ENCODE results near the gene CKAP4.
"Not testable (repeated sequence)": the region's sequence is repeated elsewhere in the genome, so short reads cannot be mapped to it uniquely, and the experiment has no call there.

Gene CKAP4

GRCh38 chr12:106287364-106287763, 39.5 kb upstream of the CKAP4 start:
- H3K27ac ChIP-seq (ENCODE audit: low read depth, low read length, poor library complexity, severe bottlenecking) = no peak overlapping the region

DNA sequence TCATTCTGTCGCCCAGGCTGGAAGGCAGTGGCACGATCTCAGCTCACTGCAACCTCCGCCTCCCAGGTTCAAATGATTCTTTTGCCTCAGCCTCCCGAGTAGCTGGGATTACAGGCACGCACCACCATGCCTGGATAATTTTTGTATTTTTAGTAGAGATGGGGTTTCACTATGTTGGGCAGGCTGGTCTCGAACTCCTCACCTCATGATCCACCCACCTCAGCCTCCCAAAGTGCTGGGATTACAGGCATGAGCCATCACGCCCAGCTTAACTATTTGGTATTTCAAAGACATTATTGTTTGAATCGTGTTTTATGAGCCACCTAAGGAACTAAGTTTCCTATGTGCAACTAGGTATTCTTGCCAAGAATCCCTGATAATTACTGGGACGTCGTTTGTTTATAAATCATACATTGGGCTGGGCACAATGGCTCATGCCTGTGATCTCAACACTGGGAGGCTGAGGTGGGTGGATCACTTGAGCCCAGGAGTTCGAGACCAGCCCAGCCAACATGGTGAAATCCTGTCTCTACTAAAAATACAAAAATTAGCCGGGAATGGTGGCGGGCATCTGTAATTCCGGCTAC, 38.8 kb upstream of the CKAP4 start:
- not testable (repeated sequence) for H3K36me3 ChIP-seq (ENCODE audit: insufficient read depth, low read length); H3K9ac ChIP-seq (ENCODE audit: low read length); H3K27me3 ChIP-seq (ENCODE audit: insufficient read depth, low read length); H3K79me2 ChIP-seq (ENCODE audit: insufficient read depth, low read length); H3K4me3 ChIP-seq (ENCODE audit: low read depth, low read length, poor library complexity, severe bottlenecking); H3F3A ChIP-seq (ENCODE audit: insufficient read depth, low read length); H2AFZ ChIP-seq (ENCODE audit: low read length); H3K9me2 ChIP-seq (ENCODE audit: low read depth, low read length); H3K4me2 ChIP-seq (ENCODE audit: low read length); H4K20me1 ChIP-seq (ENCODE audit: insufficient read depth, low read length); H3K9me3 ChIP-seq (ENCODE audit: low read length); H3K27ac ChIP-seq (ENCODE audit: low read depth, low read length, poor library complexity, severe bottlenecking)
- peaks cover 38% of the 10 kb centered on the region for H3K4me1 ChIP-seq (ENCODE audit: insufficient read depth, low read length, severe bottlenecking)

More at GRCh38 chr12:106287364-106287763, 39.5 kb upstream of the CKAP4 start:
- H3K9ac ChIP-seq (ENCODE audit: low read length) = no peak overlapping the region
- no peaks in the 10 kb centered on the region for H3K79me2 ChIP-seq (ENCODE audit: insufficient read depth, low read length)
- no peaks in the 10 kb centered on the region for H4K20me1 ChIP-seq (ENCODE audit: insufficient read depth, low read length)
- H3F3A ChIP-seq (ENCODE audit: insufficient read depth, low read length) = no peaks in the 10 kb centered on the region
- H3K27me3 ChIP-seq (ENCODE audit: insufficient read depth, low read length) = no peaks in the 10 kb centered on the region
- H3K4me3 ChIP-seq (ENCODE audit: low read depth, low read length, poor library complexity, severe bottlenecking) = no peak overlapping the region
- H3K36me3 ChIP-seq (ENCODE audit: insufficient read depth, low read length) = no peaks in the 10 kb centered on the region
- no peak overlapping the region for H2AFZ ChIP-seq (ENCODE audit: low read length)
- no peak for TF ChIP-seq EZH2 (IDR thresholded peaks at IDR 0.05; ENCODE audit: borderline replicate concordance, low read length)
- TF ChIP-seq, protein P1, sequence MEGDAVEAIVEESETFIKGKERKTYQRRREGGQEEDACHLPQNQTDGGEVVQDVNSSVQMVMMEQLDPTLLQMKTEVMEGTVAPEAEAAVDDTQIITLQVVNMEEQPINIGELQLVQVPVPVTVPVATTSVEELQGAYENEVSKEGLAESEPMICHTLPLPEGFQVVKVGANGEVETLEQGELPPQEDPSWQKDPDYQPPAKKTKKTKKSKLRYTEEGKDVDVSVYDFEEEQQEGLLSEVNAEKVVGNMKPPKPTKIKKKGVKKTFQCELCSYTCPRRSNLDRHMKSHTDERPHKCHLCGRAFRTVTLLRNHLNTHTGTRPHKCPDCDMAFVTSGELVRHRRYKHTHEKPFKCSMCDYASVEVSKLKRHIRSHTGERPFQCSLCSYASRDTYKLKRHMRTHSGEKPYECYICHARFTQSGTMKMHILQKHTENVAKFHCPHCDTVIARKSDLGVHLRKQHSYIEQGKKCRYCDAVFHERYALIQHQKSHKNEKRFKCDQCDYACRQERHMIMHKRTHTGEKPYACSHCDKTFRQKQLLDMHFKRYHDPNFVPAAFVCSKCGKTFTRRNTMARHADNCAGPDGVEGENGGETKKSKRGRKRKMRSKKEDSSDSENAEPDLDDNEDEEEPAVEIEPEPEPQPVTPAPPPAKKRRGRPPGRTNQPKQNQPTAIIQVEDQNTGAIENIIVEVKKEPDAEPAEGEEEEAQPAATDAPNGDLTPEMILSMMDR (IDR thresholded peaks at IDR 0.05; ENCODE audit: low read length) = no peak
- H3K9me2 ChIP-seq (ENCODE audit: low read depth, low read length) = no peaks in the 10 kb centered on the region
- H3K4me1 ChIP-seq (ENCODE audit: insufficient read depth, low read length, severe bottlenecking) = peaks cover 41% of the 10 kb centered on the region
- no peaks in the 10 kb centered on the region for H3K9me3 ChIP-seq (ENCODE audit: low read length)
- no peak overlapping the region for H3K4me2 ChIP-seq (ENCODE audit: low read length)

DNA sequence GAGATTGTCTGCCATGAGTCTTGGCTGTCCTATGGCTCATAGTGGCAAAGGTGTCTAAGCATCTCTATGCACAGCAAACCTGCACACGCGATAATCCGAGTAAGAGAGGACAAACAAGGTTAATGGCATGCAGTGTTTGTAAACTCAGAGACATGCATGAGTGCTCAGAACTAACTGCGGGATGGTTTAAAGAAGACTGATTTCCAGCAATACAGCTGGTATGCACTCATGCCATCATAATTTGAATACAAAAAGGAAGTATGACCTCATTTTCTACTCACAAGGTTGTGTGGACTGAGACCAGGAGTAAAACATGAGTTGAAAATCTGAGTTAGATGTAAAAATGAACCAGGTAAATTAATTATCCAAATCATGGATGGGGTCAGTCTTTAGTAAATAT, 38.2 kb upstream of the CKAP4 start:
- H3F3A ChIP-seq (ENCODE audit: insufficient read depth, low read length) = no peaks in the 10 kb centered on the region
- no peaks in the 10 kb centered on the region for H3K79me2 ChIP-seq (ENCODE audit: insufficient read depth, low read length)
- no peaks in the 10 kb centered on the region for H4K20me1 ChIP-seq (ENCODE audit: insufficient read depth, low read length)
- no peaks in the 10 kb centered on the region for H3K36me3 ChIP-seq (ENCODE audit: insufficient read depth, low read length)
- no peaks in the 10 kb centered on the region for H3K27me3 ChIP-seq (ENCODE audit: insufficient read depth, low read length)
- no peak overlapping the region for H3K4me3 ChIP-seq (ENCODE audit: low read depth, low read length, poor library complexity, severe bottlenecking)
- no peak overlapping the region for H2AFZ ChIP-seq (ENCODE audit: low read length)
- peak overlapping the region; percentile 20; the same call in 1 of the 2 replicates for H3K4me2 ChIP-seq (ENCODE audit: low read length)
- TF ChIP-seq EZH2 (IDR thresholded peaks at IDR 0.05; ENCODE audit: borderline replicate concordance, low read length) = no peak
- TF ChIP-seq, protein P1 (IDR thresholded peaks at IDR 0.05; ENCODE audit: low read length) = no peak
- no peaks in the 10 kb centered on the region for H3K9me3 ChIP-seq (ENCODE audit: low read length)
- no peaks in the 10 kb centered on the region for H3K9me2 ChIP-seq (ENCODE audit: low read depth, low read length)
- H3K4me1 ChIP-seq (ENCODE audit: insufficient read depth, low read length, severe bottlenecking) = peaks cover 35% of the 10 kb centered on the region
- no peak overlapping the region for H3K9ac ChIP-seq (ENCODE audit: low read length)
- H3K27ac ChIP-seq (ENCODE audit: low read depth, low read length, poor library complexity, severe bottlenecking) = no peak overlapping the region

Data from OCI-LY1 (cell line).